Fibroblast of mammary gland (primary cell): ENCODE data around the gene LMOD2.

Experiments used
- DNase-seq: peaks from one replicate; pipeline ENCODE4 v3.0.0-alpha.2; 2010; ENCODE audit warnings: low read depth
- H3K4me3 ChIP-seq: 2 replicates; pipeline ENCODE4 v1.5.1; 2011; ENCODE audit warnings: low read depth, mild to moderate bottlenecking, low read length, moderate library complexity; ENCODE audit not compliant: control insufficient read depth
- CTCF ChIP-seq: conservative IDR thresholded peaks from 2 replicates; pipeline ENCODE4 v1.5.1; 2011; ENCODE audit warnings: low read depth, low read length, inconsistent platforms; ENCODE audit not compliant: control insufficient read depth, insufficient read depth

Gene LMOD2

GRCh38 chr7:123665896-123666295 is 10.2 kb downstream of the LMOD2 start:
- DNase-seq = no peak
- TF ChIP-seq CTCF = no peak

GRCh38 chr7:123666492-123666891 is 10.8 kb downstream of the LMOD2 start:
- H3K4me3 ChIP-seq = no peak overlapping the region
- no peak for TF ChIP-seq CTCF
- no peak for DNase-seq

More at GRCh38 chr7:123665896-123666295, 10.2 kb downstream of the LMOD2 start:
- H3K4me3 ChIP-seq = no peak overlapping the region

GRCh38 chr7:123669485-123669884 is 13.8 kb downstream of the LMOD2 start:
- DNase-seq = no peak
- H3K4me3 ChIP-seq = no peak overlapping the region
- TF ChIP-seq CTCF = no peak

- no peak for TF ChIP-seq CTCF
- no peak overlapping the region for H3K4me3 ChIP-seq
- DNase-seq = no peak
These were observed 17.6 kb downstream of the LMOD2 start for GRCh38 chr7:123673137-123673732.

GRCh38 chr7:123673752-123674398 is 18.2 kb downstream of the LMOD2 start:
- DNase-seq = no peak
- no peak for TF ChIP-seq CTCF
- H3K4me3 ChIP-seq = no peak overlapping the region

GRCh38 chr7:123674399-123675180 is 18.9 kb downstream of the LMOD2 start:
- H3K4me3 ChIP-seq = no peak overlapping the region
- peak; percentile 30 for DNase-seq
- TF ChIP-seq CTCF = no peak

- no peak overlapping the region for H3K4me3 ChIP-seq
- TF ChIP-seq CTCF = no peak
- DNase-seq = peak; percentile 41
These were observed 19.5 kb downstream of the LMOD2 start for GRCh38 chr7:123675181-123675473.
